SK-N-SH (cell line): ENCODE measurements around the gene CAMSAP1. TPM values are rescaled to one million over a fixed set of nuclear protein-coding genes. Genes with fewer than 3 reads are reported as not detected.

Experiments
- CTCF ChIA-PET: fragments of 300-600, 350-600 bp; formaldehyde crosslinking; extraction: SDS; loops from one replicate; lab custom pipeline; 2021; lab: Yijun Ruan, JAX
- POLR2A ChIA-PET: fragments of 350-600 bp; sonication (Branson Sonifier 250); formaldehyde crosslinking; extraction: SDS; loops from one replicate; lab custom pipeline; 2020; ENCODE audit warnings: antibody characterized with exemption, inconsistent platforms; lab: Yijun Ruan, JAX
- DNase-seq: peaks from one replicate; pipeline ENCODE4 v3.0.0; 2012
- H2AFZ ChIP-seq: fragments of 200-600 bp; sonication (generic); 2 replicates; pipeline ENCODE4 v1.8.1; 2016; ENCODE audit warnings: antibody characterized with exemption, mild to moderate bottlenecking, low read depth
- H3F3A ChIP-seq: fragments of 200-600 bp; sonication (generic); replicated peaks from 2 replicates; pipeline ENCODE3; 2016; ENCODE audit warnings: antibody characterized with exemption, mild to moderate bottlenecking; ENCODE audit not compliant: insufficient read depth
- H3K27ac ChIP-seq, 2 experiments: fragments of 200-500 bp in 1 of 2; fragments of 200-600 bp in 1 of 2; sonication (Bioruptor generic) in 1 of 2; sonication (generic), shearing (Covaris generic) in 1 of 2; 2 replicates each; pipeline versions ENCODE4 v1.5.1 to v1.6.1; 2014 to 2016; ENCODE audit warnings: low read depth in 2 of 2, inconsistent platforms in 1 of 2, low read length in 1 of 2, mild to moderate bottlenecking in 1 of 2, mixed read lengths in 1 of 2
- H3K27me3 ChIP-seq: fragments of 200-600 bp; sonication (generic), shearing (Covaris generic); 2 replicates; pipeline ENCODE4 v1.6.1; 2016; ENCODE audit warnings: mixed run types; ENCODE audit not compliant: insufficient read depth
- H3K36me3 ChIP-seq, 2 experiments: fragments of 200-500 bp in 1 of 2; fragments of 200-600 bp in 1 of 2; sonication (Bioruptor generic) in 1 of 2; sonication (generic) in 1 of 2; replicated peaks in 1 of 2; 2 replicates each; pipeline versions ENCODE3 to v1.5.1; 2014 to 2016; ENCODE audit warnings: low read length in 1 of 2, mild to moderate bottlenecking in 1 of 2; ENCODE audit not compliant: insufficient read depth in 2 of 2, control insufficient read depth in 1 of 2
- H3K4me1 ChIP-seq, 2 experiments: fragments of 200-500 bp in 1 of 2; fragments of 200-600 bp in 1 of 2; sonication (Bioruptor generic) in 1 of 2; sonication (generic), shearing (Covaris generic) in 1 of 2; 2 replicates each; pipeline versions ENCODE4 v1.5.1 to v1.6.1; 2014 to 2016; ENCODE audit warnings: low read depth in 1 of 2, low read length in 1 of 2, mixed run types in 1 of 2; ENCODE audit not compliant: insufficient read depth in 2 of 2, control insufficient read depth in 1 of 2
- H3K4me2 ChIP-seq: fragments of 200-600 bp; sonication (generic), shearing (Covaris generic); 2 replicates; pipeline ENCODE4 v1.6.1; 2017; ENCODE audit warnings: mixed run types
- H3K4me3 ChIP-seq, 2 experiments: fragments of 200-500 bp in 1 of 2; fragments of 200-600 bp in 1 of 2; sonication (Bioruptor generic) in 1 of 2; sonication (generic), shearing (Covaris generic) in 1 of 2; 2 replicates each; pipeline versions ENCODE4 v1.5.1 to v1.8.1; 2014 to 2016; ENCODE audit warnings: low read depth in 2 of 2, inconsistent platforms in 1 of 2, low read length in 1 of 2, mild to moderate bottlenecking in 1 of 2, mixed read lengths in 1 of 2, moderate library complexity in 1 of 2
- H3K79me2 ChIP-seq: fragments of 200-600 bp; sonication (generic); 2 replicates; pipeline ENCODE4 v1.8.1; 2017; ENCODE audit warnings: mild to moderate bottlenecking; ENCODE audit not compliant: insufficient read depth
- H3K9ac ChIP-seq: fragments of 200-600 bp; sonication (generic); 2 replicates; pipeline ENCODE4 v1.6.1; 2017; ENCODE audit warnings: mixed run types
- H3K9me2 ChIP-seq: fragments of 200-600 bp; sonication (generic); 2 replicates; pipeline ENCODE4 v1.6.1; 2017; ENCODE audit warnings: mixed run types
- H3K9me3 ChIP-seq: fragments of 200-600 bp; sonication (generic); 2 replicates; pipeline ENCODE4 v1.6.1; 2017; ENCODE audit warnings: mixed run types, mild to moderate bottlenecking, moderate library complexity
- H4K20me1 ChIP-seq: fragments of 200-600 bp; sonication (generic); 2 replicates; pipeline ENCODE4 v1.6.1; 2017; ENCODE audit warnings: mild to moderate bottlenecking, mixed run types; ENCODE audit not compliant: insufficient read depth
- CHD2 ChIP-seq: fragments of 150-350 bp; IDR thresholded peaks from 2 replicates; pipeline ENCODE4 v1.6.1; 2018; ENCODE audit warnings: low read length; ENCODE audit not compliant: partially characterized antibody
- ELF1 ChIP-seq: IDR thresholded peaks from 2 replicates; pipeline ENCODE4 v1.4.0; 2012
- EP300 ChIP-seq, 2 experiments: IDR thresholded peaks; 2 replicates each; pipeline versions ENCODE4 v1.4.0 to v1.6.1; 2012; ENCODE audit warnings: borderline replicate concordance in 1 of 2, low read depth in 1 of 2, low read length in 1 of 2
- FOXJ3 ChIP-seq: sonication (generic); formaldehyde crosslinking; IDR thresholded peaks from 2 replicates; pipeline ENCODE4 v1.5.1; 2020; ENCODE audit warnings: mild to moderate bottlenecking, missing genetic modification reagents
- FOXM1 ChIP-seq: IDR thresholded peaks from 2 replicates; pipeline ENCODE4 v1.4.0; 2012; ENCODE audit warnings: low read depth, mild to moderate bottlenecking
- GABPA ChIP-seq: IDR thresholded peaks from 2 replicates; pipeline ENCODE4 v1.4.0; 2012; ENCODE audit warnings: low read depth, mild to moderate bottlenecking
- JUND ChIP-seq: IDR thresholded peaks from 2 replicates; pipeline ENCODE4 v1.4.0; 2012
- MAX ChIP-seq: IDR thresholded peaks from 2 replicates; pipeline ENCODE4 v1.4.0; 2012; ENCODE audit warnings: low read depth
- MEF2A ChIP-seq: IDR thresholded peaks from 2 replicates; pipeline ENCODE4 v1.4.0; 2012; ENCODE audit warnings: low read depth, borderline replicate concordance
- NFIC ChIP-seq: IDR thresholded peaks from 2 replicates; pipeline ENCODE4 v1.4.0; 2012; ENCODE audit warnings: borderline replicate concordance
- NRF1 ChIP-seq: IDR thresholded peaks from 2 replicates; pipeline ENCODE4 v1.6.1; 2012; ENCODE audit warnings: low read depth, mild to moderate bottlenecking, low read length
- PBX3 ChIP-seq: IDR thresholded peaks from 2 replicates; pipeline ENCODE4; 2012
- POLR2AphosphoS5 ChIP-seq: IDR thresholded peaks from 2 replicates; pipeline ENCODE4 v1.6.1; 2012; ENCODE audit warnings: low read depth, low read length
- RAD21 ChIP-seq: IDR thresholded peaks from 2 replicates; pipeline ENCODE4 v1.6.1; 2012; ENCODE audit warnings: mild to moderate bottlenecking, low read length
- RCOR1 ChIP-seq: fragments of 150-350 bp; IDR thresholded peaks from 2 replicates; pipeline ENCODE4 v1.6.1; 2017; ENCODE audit warnings: antibody characterized with exemption, low read length
- REST ChIP-seq: IDR thresholded peaks from 2 replicates; pipeline ENCODE4 v1.6.1; 2012; ENCODE audit warnings: mild to moderate bottlenecking, low read depth, low read length, moderate library complexity
- RXRA ChIP-seq: IDR thresholded peaks from 2 replicates; pipeline ENCODE4 v1.4.0; 2012; ENCODE audit warnings: low read depth, mild to moderate bottlenecking, borderline replicate concordance
- SIN3A ChIP-seq: IDR thresholded peaks from 2 replicates; pipeline ENCODE4 v1.6.1; 2012; ENCODE audit warnings: low read depth, mild to moderate bottlenecking, low read length, moderate library complexity, borderline replicate concordance
- TAF1 ChIP-seq: IDR thresholded peaks from 2 replicates; pipeline ENCODE4 v1.6.1; 2012; ENCODE audit warnings: low read depth, mild to moderate bottlenecking, low read length, moderate library complexity, borderline replicate concordance
- TCF12 ChIP-seq: IDR thresholded peaks from 2 replicates; pipeline ENCODE4 v1.4.0; 2012
- TEAD4 ChIP-seq: IDR thresholded peaks from 2 replicates; pipeline ENCODE4 v1.4.0; 2012; ENCODE audit warnings: mild to moderate bottlenecking, borderline replicate concordance; ENCODE audit not compliant: insufficient read depth
- USF1 ChIP-seq: IDR thresholded peaks from 2 replicates; pipeline ENCODE4 v1.4.0; 2012; ENCODE audit warnings: low read depth, borderline replicate concordance
- USF2 ChIP-seq: fragments of 150-350 bp; IDR thresholded peaks from 2 replicates; pipeline ENCODE4 v1.6.1; 2017; ENCODE audit warnings: antibody characterized with exemption, low read length, low read depth, borderline replicate concordance
- WGBS: methylation state at CpG from one replicate; pipeline ENCODE4 v1.1.6; 2017; ENCODE audit warnings: low lambda C conversion rate; 5-methylcytosine and 5-hydroxymethylcytosine counted together
- polyA plus RNA-seq, 3 experiments: library from polyadenylated mRNA; depleted of rRNA; stranded (reverse); fragments of >200 nt; gene quantifications; 2 replicates each; pipeline ENCODE4 v1.2.3, GENCODE V29; 2012

Gene CAMSAP1
- polyA plus RNA-seq, 1 of the 3 experiments (the other 2 are of a cell fraction) = 8.9 TPM

GRCh38 chr9:135926402-135927194, 19.3 kb upstream of the CAMSAP1 start (continued):
- TF ChIP-seq USF2 (no peak), TAF1 (no peak), RXRA (no peak), EP300 (IDR thresholded peaks at IDR 0.05; ENCODE audit: borderline replicate concordance in 1 of 2, low read depth in 1 of 2, low read length in 1 of 2) (no peak), TCF12 (no peak), MEF2A (no peak), RCOR1 (no peak), ELF1 (no peak), GABPA (no peak), POLR2AphosphoS5 (no peak)

DNA sequence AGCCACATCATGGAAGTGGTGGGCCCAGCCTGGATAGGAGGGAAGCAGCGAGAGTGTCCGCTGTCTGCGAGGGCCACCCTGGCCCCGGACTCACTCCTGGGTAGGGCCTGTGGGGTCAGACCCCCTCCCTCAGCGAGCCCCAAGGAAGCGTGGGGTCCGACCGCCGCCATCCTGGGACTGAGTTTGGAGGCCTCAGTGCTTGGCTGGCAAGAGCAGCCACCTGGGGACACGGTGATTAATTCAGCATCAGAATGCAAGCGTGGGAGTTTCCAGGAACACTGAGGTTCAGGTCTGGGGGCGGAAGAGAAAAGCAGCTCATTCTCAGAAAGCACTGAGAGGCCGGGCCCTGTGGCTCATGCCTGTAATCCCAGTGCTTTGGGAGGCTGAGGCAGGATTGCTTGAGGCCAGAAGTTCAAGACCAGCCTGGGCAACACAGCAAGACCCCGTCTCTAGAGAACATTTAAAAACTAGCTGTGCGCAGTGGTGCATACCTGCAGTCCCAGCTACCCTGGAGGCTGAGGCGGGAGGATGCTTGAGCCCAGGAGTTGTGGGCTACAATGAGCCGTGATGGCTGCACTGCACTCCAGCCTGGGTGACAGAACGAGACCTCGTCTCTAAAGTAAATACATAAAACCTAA, 18.3 kb upstream of the CAMSAP1 start:
- Histone ChIP-seq H3K4me3 (no peak overlapping the region), H3K9ac (no peak overlapping the region), H3K9me3 (no peaks in the 10 kb centered on the region), H3K9me2 (no peaks in the 10 kb centered on the region), H3K36me3 (peaks cover 0 to 2% of the 10 kb centered on the region in 2 experiments), H2AFZ (no peak overlapping the region), H3K27ac (no peak overlapping the region), H3F3A (no peaks in the 10 kb centered on the region), H3K79me2 (no peaks in the 10 kb centered on the region), H3K27me3 (no peaks in the 10 kb centered on the region), H4K20me1 (no peaks in the 10 kb centered on the region), H3K4me1 (no peaks in the 10 kb centered on the region), H3K4me2 (no peak overlapping the region)
- DNase-seq = no peak
- TF ChIP-seq RAD21 = no peak
- no peak for TF ChIP-seq CHD2
- no peak for TF ChIP-seq REST
- no peak for TF ChIP-seq MAX
- no peak for TF ChIP-seq JUND
- TF ChIP-seq MEF2A = no peak
- TF ChIP-seq USF1 = no peak
- no peak for TF ChIP-seq NRF1
- no peak for TF ChIP-seq SIN3A
- no peak for TF ChIP-seq EP300 (IDR thresholded peaks at IDR 0.05; ENCODE audit: borderline replicate concordance in 1 of 2, low read depth in 1 of 2, low read length in 1 of 2)
- no peak for TF ChIP-seq PBX3
- TF ChIP-seq NFIC = no peak
- TF ChIP-seq ELF1 = no peak
- no peak for TF ChIP-seq FOXJ3
- TF ChIP-seq GABPA = no peak
- TF ChIP-seq TEAD4 = no peak
- TF ChIP-seq FOXM1 = no peak
- ChIA-PET POLR2A (no interaction called here), CTCF (interaction anchor here (0.6 to 0.8 kb wide), 2 partner anchors 62 to 84 kb away, joined by 3 read pairs; no protein-coding TSS in a partner anchor)
- 99% methylated on average over 12 of the region's 19 CpGs for WGBS
